Measurements from ENCODE around the gene DPP4. TPM values are rescaled to one million over a fixed set of nuclear protein-coding genes. Genes with fewer than 3 reads are reported as not detected.

DPP4 gene
- total RNA-seq, 1 experiment from 2014 or later, result 23.3 TPM

- peak; percentile 65 for DNase-seq
- no peak overlapping the region for H3K4me3 ChIP-seq (ENCODE audit: low read length)
- no peak for ATAC-seq
- H2AFZ ChIP-seq (ENCODE audit: low read length), result no peak overlapping the region
- TF ChIP-seq EZH2 (IDR thresholded peaks at IDR 0.05; ENCODE audit: low read length, unreplicated experiment), result no peak
- no peak for TF ChIP-seq EZH2phosphoT487 (IDR thresholded peaks at IDR 0.05; ENCODE audit: borderline replicate concordance, low read length)
- TF ChIP-seq CTCF (conservative IDR thresholded peaks at IDR 0.05; ENCODE audit: low read depth, low read length), result no peak
- H3K36me3 ChIP-seq (ENCODE audit: low read depth, low read length), result no peaks in the 10 kb centered on the region
- no peaks in the 10 kb centered on the region for H3K4me1 ChIP-seq (ENCODE audit: insufficient read depth, low read length)
- H4K20me1 ChIP-seq (ENCODE audit: low read length), result no peaks in the 10 kb centered on the region
- H3K27me3 ChIP-seq (ENCODE audit: low read length), result no peaks in the 10 kb centered on the region
- H3K9ac ChIP-seq (ENCODE audit: low read length), result no peak overlapping the region
- H3K27ac ChIP-seq (ENCODE audit: low read length), result no peak overlapping the region
- intact Hi-C loops (cut with micrococcal nuclease), result no loop called here
- no peaks in the 10 kb centered on the region for H3K9me3 ChIP-seq (ENCODE audit: low read length)
- H3K79me2 ChIP-seq (ENCODE audit: low read length), result no peaks in the 10 kb centered on the region
- H3K4me2 ChIP-seq (ENCODE audit: low read length), result no peak overlapping the region
- ChIA-PET POLR2A (ENCODE audit: unreplicated experiment) (no interaction called here), CTCF (no interaction called here)
- no peaks in the 10 kb centered on the region for H3F3A ChIP-seq (ENCODE audit: low read length, unreplicated experiment)
- no peaks in the 10 kb centered on the region for H3K9me2 ChIP-seq (replicated peaks; ENCODE audit: low read length)
- no TSS peak for BruUV-seq (replicated peaks)
Observed at GRCh38 chr2:161965994-161966393, 108.0 kb downstream of the DPP4 start.

- no peaks in the 10 kb centered on the region for H3F3A ChIP-seq (ENCODE audit: low read length, unreplicated experiment)
- CTCF ChIA-PET, result no interaction called here
- no peaks in the 10 kb centered on the region for H3K4me1 ChIP-seq (ENCODE audit: insufficient read depth, low read length)
- no peaks in the 10 kb centered on the region for H3K27me3 ChIP-seq (ENCODE audit: low read length)
- no peak overlapping the region for H3K9ac ChIP-seq (ENCODE audit: low read length)
- H3K9me2 ChIP-seq (replicated peaks; ENCODE audit: low read length), result no peaks in the 10 kb centered on the region
- BruUV-seq (replicated peaks), result no TSS peak
- no peak for DNase-seq
- H3K9me3 ChIP-seq (ENCODE audit: low read length), result no peaks in the 10 kb centered on the region
- no peaks in the 10 kb centered on the region for H4K20me1 ChIP-seq (ENCODE audit: low read length)
- POLR2A ChIA-PET (ENCODE audit: unreplicated experiment), result no interaction called here
- no peak overlapping the region for H3K27ac ChIP-seq (ENCODE audit: low read length)
- no peaks in the 10 kb centered on the region for H3K79me2 ChIP-seq (ENCODE audit: low read length)
- TF ChIP-seq EZH2phosphoT487 (IDR thresholded peaks at IDR 0.05; ENCODE audit: borderline replicate concordance, low read length) (no peak), CTCF (conservative IDR thresholded peaks at IDR 0.05; ENCODE audit: low read depth, low read length) (no peak), EZH2 (IDR thresholded peaks at IDR 0.05; ENCODE audit: low read length, unreplicated experiment) (no peak)
- H2AFZ ChIP-seq (ENCODE audit: low read length), result no peak overlapping the region
- ATAC-seq, result no peak
- no peak overlapping the region for H3K4me3 ChIP-seq (ENCODE audit: low read length)
- H3K4me2 ChIP-seq (ENCODE audit: low read length), result no peak overlapping the region
- no peaks in the 10 kb centered on the region for H3K36me3 ChIP-seq (ENCODE audit: low read depth, low read length)
- intact Hi-C loops (cut with micrococcal nuclease), result no loop called here
Observed at GRCh38 chr2:161964160-161964559, 109.9 kb downstream of the DPP4 start.

DNA sequence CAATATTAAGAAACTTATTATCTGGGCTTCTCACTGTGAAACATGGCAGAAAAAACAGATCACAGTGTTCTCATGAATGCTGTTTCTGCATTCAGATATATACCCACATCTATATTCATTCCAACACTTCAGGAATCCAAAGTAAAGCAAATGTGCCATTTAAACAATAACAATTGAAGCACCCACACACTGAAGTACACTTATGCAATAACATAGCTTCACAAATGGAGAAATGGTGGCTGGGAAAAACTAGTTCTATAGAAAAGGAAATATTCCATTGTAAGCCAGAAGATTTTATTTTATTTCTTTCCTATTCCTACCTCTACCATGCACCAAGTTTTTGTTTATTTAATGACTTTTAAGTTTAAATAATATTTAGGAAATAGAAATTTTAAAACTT lies 111.9 kb downstream of the DPP4 start:
- no TSS peak for BruUV-seq (replicated peaks)

More for the DNA sequence above, 111.9 kb downstream of the DPP4 start:
- Histone ChIP-seq H3K9ac (ENCODE audit: low read length) (no peak overlapping the region), H3K9me3 (ENCODE audit: low read length) (no peaks in the 10 kb centered on the region), H3K4me1 (ENCODE audit: insufficient read depth, low read length) (no peaks in the 10 kb centered on the region), H2AFZ (ENCODE audit: low read length) (no peak overlapping the region), H3K4me3 (ENCODE audit: low read length) (no peak overlapping the region), H3K79me2 (ENCODE audit: low read length) (no peaks in the 10 kb centered on the region), H3K27ac (ENCODE audit: low read length) (no peak overlapping the region), H3F3A (ENCODE audit: low read length, unreplicated experiment) (no peaks in the 10 kb centered on the region), H3K9me2 (replicated peaks; ENCODE audit: low read length) (no peaks in the 10 kb centered on the region), H4K20me1 (ENCODE audit: low read length) (no peaks in the 10 kb centered on the region), H3K27me3 (ENCODE audit: low read length) (no peaks in the 10 kb centered on the region), H3K4me2 (ENCODE audit: low read length) (no peak overlapping the region), H3K36me3 (ENCODE audit: low read depth, low read length) (no peaks in the 10 kb centered on the region)
- CTCF ChIA-PET, result no interaction called here
- DNase-seq, result no peak
- POLR2A ChIA-PET (ENCODE audit: unreplicated experiment), result no interaction called here
- TF ChIP-seq EZH2 (IDR thresholded peaks at IDR 0.05; ENCODE audit: low read length, unreplicated experiment), result no peak
- TF ChIP-seq EZH2phosphoT487 (IDR thresholded peaks at IDR 0.05; ENCODE audit: borderline replicate concordance, low read length), result no peak
- TF ChIP-seq CTCF (conservative IDR thresholded peaks at IDR 0.05; ENCODE audit: low read depth, low read length), result no peak
- intact Hi-C loops (cut with micrococcal nuclease), result no loop called here
- no peak for ATAC-seq

All from PC-3 (cell line).